Lower lobe of right lung (tissue), 2 donors: ENCODE measurements around the gene CRHR1. TPM values are rescaled to one million over a fixed set of nuclear protein-coding genes. Genes with fewer than 3 reads are reported as not detected.

Source experiments
- ATAC-seq, 2 donors: fragments of 200-7000 bp; cut with Tn5 transposase; one replicate each; pipeline ENCODE4 v1.9.1; 2020 to 2022; ENCODE audit warnings: mild to moderate bottlenecking in 2 of 2, moderate library complexity in 2 of 2
- DNase-seq: peaks from one replicate; pipeline ENCODE4 v3.0.0-alpha.2; 2020
- H3K27ac ChIP-seq: fragments of 200-600 bp; one replicate; pipeline ENCODE4 v1.8.0; 2022
- H3K27me3 ChIP-seq: fragments of 200-600 bp; one replicate; pipeline ENCODE4 v1.8.0; 2022; ENCODE audit warnings: low read depth
- H3K36me3 ChIP-seq: fragments of 200-600 bp; one replicate; pipeline ENCODE4 v1.8.0; 2022; ENCODE audit warnings: mild to moderate bottlenecking
- H3K4me1 ChIP-seq: fragments of 200-600 bp; one replicate; pipeline ENCODE4 v1.8.0; 2022
- H3K4me3 ChIP-seq: fragments of 200-600 bp; one replicate; pipeline ENCODE4 v1.8.0; 2022; ENCODE audit warnings: mild to moderate bottlenecking
- H3K9me3 ChIP-seq: fragments of 200-600 bp; one replicate; pipeline ENCODE4 v1.8.0; 2022
- CTCF ChIP-seq: fragments of 200-600 bp; IDR thresholded peaks from one replicate; pipeline ENCODE4 v1.8.0; 2022; ENCODE audit warnings: antibody characterized with exemption, mild to moderate bottlenecking
- intact Hi-C: fragments of 100-400 bp; cut with DNase I; formaldehyde crosslinking; loops from one replicate; pipeline ENCODE4 v1.11.0; 2022
- total RNA-seq: library from RNA; stranded (reverse); fragmentation: NEBNext Ultra II Directional; extraction: Animal tissue kit (Norgen Biotek cat#: 25700); gene quantifications from one replicate; pipeline ENCODE4 v1.2.1, GENCODE V29; 2021
- donor health status: DM: no; HTN: yes; CAD: no; lungs with severe emphysema.

CRHR1 gene
- total RNA-seq, 1 donor from 2014 or later, result not detected

GRCh38 chr17:45826919-45827588 is 42.9 kb downstream of the CRHR1 start:
- no peak for TF ChIP-seq CTCF
- Histone ChIP-seq H3K9me3 (no peaks in the 10 kb centered on the region), H3K36me3 (no peaks in the 10 kb centered on the region), H3K4me1 (no peaks in the 10 kb centered on the region), H3K27me3 (peaks cover 11% of the 10 kb centered on the region), H3K27ac (no peak overlapping the region), H3K4me3 (no peak overlapping the region)
- intact Hi-C loops, result no loop called here
- no peak for DNase-seq
- no peak for ATAC-seq

DNA sequence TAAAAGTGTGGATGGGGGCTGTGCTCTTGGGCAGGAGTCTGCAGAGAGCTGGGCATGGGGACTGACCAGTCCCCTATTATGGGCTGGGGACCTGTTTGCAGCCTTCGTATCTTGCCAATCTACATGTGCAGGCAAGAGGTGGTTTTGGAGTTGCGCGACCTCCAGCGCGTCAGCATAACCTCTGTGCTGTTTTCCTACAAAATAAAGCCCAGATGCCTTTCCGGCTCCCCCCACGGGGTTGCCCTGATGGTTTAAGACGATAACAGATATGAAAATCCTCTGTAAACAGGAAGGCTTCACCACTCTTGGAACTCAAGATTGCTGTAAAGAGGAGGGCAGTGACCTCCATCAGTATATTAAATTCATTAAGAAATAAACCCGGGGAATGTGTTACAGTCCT is 44.1 kb downstream of the CRHR1 start:
- intact Hi-C loops, result no loop called here
- H3K4me3 ChIP-seq, result no peak overlapping the region

DNA sequence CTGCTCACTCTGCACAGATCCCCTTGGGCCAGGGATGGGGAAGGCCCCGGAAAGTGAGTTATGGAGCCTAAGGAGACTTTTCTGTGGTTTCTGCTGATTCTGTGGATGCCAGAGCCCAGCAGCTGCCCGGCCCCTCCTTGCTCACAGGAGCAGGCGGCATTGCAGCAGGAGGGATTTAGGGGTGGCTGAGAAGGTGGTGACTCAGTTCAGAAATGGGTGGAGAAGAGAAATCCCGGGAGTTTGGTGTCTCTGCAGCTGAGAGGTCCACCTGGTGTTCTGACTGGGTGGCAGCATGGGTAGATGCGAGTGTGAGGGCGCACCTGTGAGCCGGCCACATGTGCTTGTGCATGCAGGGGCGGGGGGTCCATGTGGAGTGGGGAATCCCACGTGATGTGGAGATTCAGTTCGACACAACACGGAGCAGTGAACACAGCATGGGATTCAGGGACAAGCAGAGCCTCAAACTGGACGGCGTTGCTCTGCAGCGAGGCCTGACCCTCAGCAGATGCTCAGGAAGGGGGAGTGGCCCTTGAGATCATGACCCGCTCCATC is 44.5 kb downstream of the CRHR1 start:
- no peaks in the 10 kb centered on the region for H3K36me3 ChIP-seq

More for the DNA sequence above, 44.1 kb downstream of the CRHR1 start:
- no peak for ATAC-seq
- Histone ChIP-seq H3K27me3 (peaks cover 11% of the 10 kb centered on the region), H3K9me3 (no peaks in the 10 kb centered on the region), H3K36me3 (no peaks in the 10 kb centered on the region), H3K27ac (no peak overlapping the region), H3K4me1 (no peaks in the 10 kb centered on the region)
- no peak for DNase-seq
- TF ChIP-seq CTCF, result no peak

GRCh38 chr17:45833920-45834319 is 49.8 kb downstream of the CRHR1 start:
- intact Hi-C loops, result loop anchor here (5.0 kb wide), 1 partner anchor 192 kb away; no protein-coding TSS in a partner anchor
- ATAC-seq (no peak), DNase-seq (no peak)
- H3K27ac ChIP-seq, result no peak overlapping the region
- H3K4me1 ChIP-seq, result no peaks in the 10 kb centered on the region
- H3K36me3 ChIP-seq, result no peaks in the 10 kb centered on the region
- H3K9me3 ChIP-seq, result no peaks in the 10 kb centered on the region
- no peak overlapping the region for H3K4me3 ChIP-seq
- no peak for TF ChIP-seq CTCF
- peaks cover 12% of the 10 kb centered on the region for H3K27me3 ChIP-seq

More for the DNA sequence above, 44.5 kb downstream of the CRHR1 start:
- H3K4me1 ChIP-seq, result no peaks in the 10 kb centered on the region
- DNase-seq, result no peak
- H3K27me3 ChIP-seq, result peaks cover 11% of the 10 kb centered on the region
- no peak for ATAC-seq
- no peak overlapping the region for H3K27ac ChIP-seq
- no peaks in the 10 kb centered on the region for H3K9me3 ChIP-seq
- no peak for TF ChIP-seq CTCF
- no peak overlapping the region for H3K4me3 ChIP-seq
- intact Hi-C loops, result no loop called here

DNA sequence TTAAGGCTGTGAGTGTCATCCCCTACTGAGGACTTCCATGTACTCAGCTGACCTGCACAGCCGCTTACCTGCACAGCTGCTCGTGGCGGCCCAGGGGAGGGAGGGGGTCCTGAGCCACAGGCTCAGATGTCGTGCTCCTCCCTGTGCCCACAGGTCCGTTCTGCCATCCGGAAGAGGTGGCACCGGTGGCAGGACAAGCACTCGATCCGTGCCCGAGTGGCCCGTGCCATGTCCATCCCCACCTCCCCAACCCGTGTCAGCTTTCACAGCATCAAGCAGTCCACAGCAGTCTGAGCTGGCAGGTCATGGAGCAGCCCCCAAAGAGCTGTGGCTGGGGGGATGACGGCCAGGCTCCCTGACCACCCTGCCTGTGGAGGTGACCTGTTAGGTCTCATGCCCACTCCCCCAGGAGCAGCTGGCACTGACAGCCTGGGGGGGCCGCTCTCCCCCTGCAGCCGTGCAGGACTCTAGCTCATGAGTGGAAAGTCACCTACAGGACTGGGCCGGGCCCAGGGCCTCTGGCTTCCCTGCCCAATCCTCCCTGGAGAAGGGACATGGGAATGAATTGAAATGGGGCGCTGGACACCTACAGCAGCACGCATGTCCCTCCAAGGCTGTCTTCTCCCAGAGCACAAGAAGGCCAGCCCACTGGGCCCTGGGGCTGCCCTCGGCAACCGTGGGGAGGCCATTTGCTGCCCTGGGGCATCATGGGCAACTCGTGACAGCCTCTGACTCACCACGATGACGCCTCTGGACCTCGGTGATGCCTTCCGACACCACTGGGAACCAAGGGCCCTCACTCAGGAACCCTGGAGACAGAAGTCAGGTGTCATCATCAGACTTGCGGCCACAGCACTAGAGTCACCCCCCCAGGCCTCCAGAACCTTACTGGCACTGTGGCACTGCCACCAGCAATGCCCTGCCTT is 50.6 kb downstream of the CRHR1 start:
- peaks cover 12% of the 10 kb centered on the region for H3K27me3 ChIP-seq

More for the DNA sequence above, 50.6 kb downstream of the CRHR1 start:
- Histone ChIP-seq H3K36me3 (no peaks in the 10 kb centered on the region), H3K4me1 (no peaks in the 10 kb centered on the region), H3K9me3 (no peaks in the 10 kb centered on the region), H3K27ac (no peak overlapping the region), H3K4me3 (no peak overlapping the region)
- DNase-seq (no peak), ATAC-seq (no peak)
- intact Hi-C loops, result loop anchor here (5.0 kb wide), 1 partner anchor 192 kb away; no protein-coding TSS in a partner anchor
- no peak for TF ChIP-seq CTCF
